ENCODE data around the gene EHD3. TPM values are rescaled to one million over a fixed set of nuclear protein-coding genes. Genes with fewer than 3 reads are reported as not detected.

The EHD3 gene
- total RNA-seq, 1 donor = 48.8 TPM

DNA sequence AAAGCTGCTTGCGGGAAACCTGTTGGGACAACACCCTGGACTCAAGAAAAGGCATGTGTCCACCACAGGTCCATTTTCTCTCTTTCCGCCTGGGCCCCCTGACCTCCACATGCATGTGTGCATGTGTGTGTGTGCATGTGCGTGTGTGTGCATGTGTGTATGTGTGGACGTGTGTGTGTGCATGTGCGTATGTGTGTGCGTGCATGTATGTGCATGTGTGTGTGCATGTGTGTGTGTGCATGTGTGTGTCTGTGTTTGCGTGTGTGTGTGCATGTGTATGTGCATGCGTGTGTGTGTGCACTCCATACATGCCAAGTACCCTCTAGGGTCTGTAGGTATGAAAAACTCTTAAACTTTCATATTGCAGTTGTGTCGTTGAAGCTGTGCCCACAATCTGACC lies 33.0 kb upstream of the EHD3 start:
- H3K4me3 ChIP-seq (ENCODE audit: low read depth, low read length) = no peak overlapping the region
- DNase-seq (ENCODE audit: low read depth) = no peak
- no peak for TF ChIP-seq CTCF (IDR thresholded peaks at IDR 0.05; ENCODE audit: insufficient read depth, low read depth, low read length)

- H3K4me3 ChIP-seq (ENCODE audit: low read depth, low read length) = no peak overlapping the region
- no peak for DNase-seq (ENCODE audit: low read depth)
- no peak for TF ChIP-seq CTCF (IDR thresholded peaks at IDR 0.05; ENCODE audit: insufficient read depth, low read depth, low read length)
Measured at GRCh38 chr2:31202041-31202440, 31.9 kb upstream of the EHD3 start.

- TF ChIP-seq CTCF (IDR thresholded peaks at IDR 0.05; ENCODE audit: insufficient read depth, low read depth, low read length) = no peak
- DNase-seq (ENCODE audit: low read depth) = no peak
- no peak overlapping the region for H3K4me3 ChIP-seq (ENCODE audit: low read depth, low read length)
Measured at GRCh38 chr2:31202833-31203232, 31.1 kb upstream of the EHD3 start.

- DNase-seq (ENCODE audit: low read depth) = no peak
- no peak overlapping the region for H3K4me3 ChIP-seq (ENCODE audit: low read depth, low read length)
- TF ChIP-seq CTCF (IDR thresholded peaks at IDR 0.05; ENCODE audit: insufficient read depth, low read depth, low read length) = no peak
Measured at GRCh38 chr2:31203916-31204315, 30.0 kb upstream of the EHD3 start.

DNA sequence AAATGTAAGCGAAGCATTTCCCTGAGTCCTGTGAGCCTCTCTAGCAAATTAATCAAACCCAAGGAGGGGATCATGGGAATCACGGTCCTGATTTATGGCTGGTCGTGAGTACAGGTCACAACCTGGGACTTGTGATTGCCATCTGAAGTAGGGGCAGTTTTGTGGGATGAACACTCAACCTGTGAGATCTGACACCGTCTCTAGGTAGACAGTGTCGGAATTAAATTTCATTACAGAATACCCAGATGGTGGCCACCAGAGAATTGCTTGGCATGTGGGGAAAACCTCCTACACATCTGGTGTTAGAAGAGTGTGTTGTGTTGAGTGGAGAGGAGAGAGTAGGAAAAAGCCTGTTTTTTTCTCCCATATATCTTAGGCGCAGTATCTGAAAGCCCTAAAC lies 29.2 kb upstream of the EHD3 start:
- TF ChIP-seq CTCF (IDR thresholded peaks at IDR 0.05; ENCODE audit: insufficient read depth, low read depth, low read length) = no peak
- DNase-seq (ENCODE audit: low read depth) = no peak
- H3K4me3 ChIP-seq (ENCODE audit: low read depth, low read length) = no peak overlapping the region

- TF ChIP-seq CTCF (IDR thresholded peaks at IDR 0.05; ENCODE audit: insufficient read depth, low read depth, low read length) = no peak
- no peak overlapping the region for H3K4me3 ChIP-seq (ENCODE audit: low read depth, low read length)
- DNase-seq (ENCODE audit: low read depth) = no peak
Measured at GRCh38 chr2:31205186-31205585, 28.8 kb upstream of the EHD3 start.

DNA sequence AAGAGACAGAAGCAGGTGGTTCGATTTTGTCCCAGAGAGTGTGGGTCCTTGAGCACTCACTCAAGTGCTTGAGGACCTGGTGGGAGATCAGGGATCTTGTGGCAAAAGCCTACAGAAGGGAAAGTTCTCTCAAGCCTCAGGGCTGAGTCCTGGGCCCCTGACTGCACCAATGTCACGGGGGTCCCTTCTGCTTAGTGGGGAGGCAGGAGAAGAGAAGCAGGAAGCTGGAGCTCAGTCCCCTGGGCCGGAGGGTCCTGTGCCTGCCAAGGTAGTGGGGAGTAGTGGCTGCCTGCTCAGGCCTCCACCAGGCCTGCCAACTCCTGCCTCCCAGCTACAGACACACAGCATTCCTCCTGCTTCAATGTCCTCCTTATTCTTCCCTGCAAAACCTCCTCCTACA lies 28.3 kb upstream of the EHD3 start:
- DNase-seq (ENCODE audit: low read depth) = no peak
- H3K4me3 ChIP-seq (ENCODE audit: low read depth, low read length) = no peak overlapping the region
- TF ChIP-seq CTCF (IDR thresholded peaks at IDR 0.05; ENCODE audit: insufficient read depth, low read depth, low read length) = no peak
